Measurements from ENCODE around the gene TCF19. TPM values are rescaled to one million over a fixed set of nuclear protein-coding genes. Genes with fewer than 3 reads are reported as not detected.

The TCF19 gene
- total RNA-seq, 1 donor from 2014 or later = 8.4 TPM

GRCh38 chr6:31116661-31117385, 41.6 kb upstream of the TCF19 start:
- H3K4me3 ChIP-seq (ENCODE audit: low read length in 3 of 3) = peak overlapping the region in 2 of 3 donors; percentile 38 to 45
- peak overlapping the region in 1 of 3 donors; percentile 8 for H3K9ac ChIP-seq (ENCODE audit: low read depth in 1 of 3, low read length in 3 of 3)
- H3K27ac ChIP-seq (ENCODE audit: low read depth, low read length) = no peak overlapping the region
- H3K9me3 ChIP-seq (ENCODE audit: control insufficient read depth in 3 of 3, low read length in 3 of 3) = no peaks in the 10 kb centered on the region
- no peaks in the 10 kb centered on the region for H3K36me3 ChIP-seq (ENCODE audit: control insufficient read depth in 3 of 3, insufficient read depth in 3 of 3, low read length in 3 of 3)
- peaks cover 12 to 25% (median 12%) of the 10 kb centered on the region in 3 donors for H3K4me1 ChIP-seq (ENCODE audit: control insufficient read depth in 3 of 3, insufficient read depth in 3 of 3, low read length in 3 of 3)
- H3K27me3 ChIP-seq (ENCODE audit: control insufficient read depth in 3 of 3, insufficient read depth in 3 of 3, low read length in 3 of 3) = peaks cover 0 to 5% (median 0%) of the 10 kb centered on the region in 3 donors

- peaks cover 12 to 33% (median 23%) of the 10 kb centered on the region in 3 donors for H3K4me1 ChIP-seq (ENCODE audit: control insufficient read depth in 3 of 3, insufficient read depth in 3 of 3, low read length in 3 of 3)
Observed at GRCh38 chr6:31118178-31118577, 40.2 kb upstream of the TCF19 start.

GRCh38 chr6:31120151-31120915, 38.1 kb upstream of the TCF19 start, which contains the start of gene CDSN:
Gene CDSN (minus strand): TSS chr6:31120446. CDS start chr6:31120419, 27 bp downstream.
- Histone ChIP-seq H3K9me3 (ENCODE audit: control insufficient read depth in 3 of 3, low read length in 3 of 3) (no peaks in the 10 kb centered on the region), H3K36me3 (ENCODE audit: control insufficient read depth in 3 of 3, insufficient read depth in 3 of 3, low read length in 3 of 3) (no peaks in the 10 kb centered on the region), H3K4me3 (ENCODE audit: low read length in 3 of 3) (no peak within 1 kb of the TSS), H3K4me1 (ENCODE audit: control insufficient read depth in 3 of 3, insufficient read depth in 3 of 3, low read length in 3 of 3) (peaks cover 6 to 27% (median 17%) of the 10 kb centered on the region in 3 donors), H3K27ac (ENCODE audit: low read depth, low read length) (no peak within 1 kb of the TSS), H3K9ac (ENCODE audit: low read depth in 1 of 3, low read length in 3 of 3) (peak within 1 kb of the TSS in 1 of 3 donors; percentile 33), H3K27me3 (ENCODE audit: control insufficient read depth in 3 of 3, insufficient read depth in 3 of 3, low read length in 3 of 3) (peaks cover 0 to 2% (median 0%) of the 10 kb centered on the region in 3 donors)

More at GRCh38 chr6:31118178-31118577, 40.2 kb upstream of the TCF19 start:
- no peak overlapping the region for H3K4me3 ChIP-seq (ENCODE audit: low read length in 3 of 3)
- no peaks in the 10 kb centered on the region for H3K36me3 ChIP-seq (ENCODE audit: control insufficient read depth in 3 of 3, insufficient read depth in 3 of 3, low read length in 3 of 3)
- peaks cover 0 to 2% (median 0%) of the 10 kb centered on the region in 3 donors for H3K27me3 ChIP-seq (ENCODE audit: control insufficient read depth in 3 of 3, insufficient read depth in 3 of 3, low read length in 3 of 3)
- H3K27ac ChIP-seq (ENCODE audit: low read depth, low read length) = no peak overlapping the region
- H3K9me3 ChIP-seq (ENCODE audit: control insufficient read depth in 3 of 3, low read length in 3 of 3) = no peaks in the 10 kb centered on the region
- no peak overlapping the region for H3K9ac ChIP-seq (ENCODE audit: low read depth in 1 of 3, low read length in 3 of 3)

GRCh38 chr6:31121131-31121790, 37.1 kb upstream of the TCF19 start:
- Histone ChIP-seq H3K27ac (ENCODE audit: low read depth, low read length) (no peak overlapping the region), H3K27me3 (ENCODE audit: control insufficient read depth in 3 of 3, insufficient read depth in 3 of 3, low read length in 3 of 3) (peaks cover 0 to 2% (median 0%) of the 10 kb centered on the region in 3 donors), H3K36me3 (ENCODE audit: control insufficient read depth in 3 of 3, insufficient read depth in 3 of 3, low read length in 3 of 3) (no peaks in the 10 kb centered on the region), H3K9me3 (ENCODE audit: control insufficient read depth in 3 of 3, low read length in 3 of 3) (no peaks in the 10 kb centered on the region), H3K4me1 (ENCODE audit: control insufficient read depth in 3 of 3, insufficient read depth in 3 of 3, low read length in 3 of 3) (peaks cover 8 to 29% (median 17%) of the 10 kb centered on the region in 3 donors), H3K4me3 (ENCODE audit: low read length in 3 of 3) (no peak overlapping the region), H3K9ac (ENCODE audit: low read depth in 1 of 3, low read length in 3 of 3) (peak overlapping the region in 1 of 3 donors; percentile 33)

- H3K4me1 ChIP-seq (ENCODE audit: control insufficient read depth in 3 of 3, insufficient read depth in 3 of 3, low read length in 3 of 3) = peaks cover 3 to 25% (median 17%) of the 10 kb centered on the region in 3 donors
- peak overlapping the region in 1 of 3 donors; percentile 13 for H3K4me3 ChIP-seq (ENCODE audit: low read length in 3 of 3)
- H3K9ac ChIP-seq (ENCODE audit: low read depth in 1 of 3, low read length in 3 of 3) = peak overlapping the region in 1 of 3 donors; percentile 25
- no peaks in the 10 kb centered on the region for H3K36me3 ChIP-seq (ENCODE audit: control insufficient read depth in 3 of 3, insufficient read depth in 3 of 3, low read length in 3 of 3)
- H3K9me3 ChIP-seq (ENCODE audit: control insufficient read depth in 3 of 3, low read length in 3 of 3) = no peaks in the 10 kb centered on the region
- H3K27me3 ChIP-seq (ENCODE audit: control insufficient read depth in 3 of 3, insufficient read depth in 3 of 3, low read length in 3 of 3) = no peaks in the 10 kb centered on the region
- no peak overlapping the region for H3K27ac ChIP-seq (ENCODE audit: low read depth, low read length)
Observed at GRCh38 chr6:31122791-31123706, 35.3 kb upstream of the TCF19 start.

- Histone ChIP-seq H3K4me1 (ENCODE audit: control insufficient read depth in 3 of 3, insufficient read depth in 3 of 3, low read length in 3 of 3) (peaks cover 3 to 24% (median 17%) of the 10 kb centered on the region in 3 donors), H3K4me3 (ENCODE audit: low read length in 3 of 3) (no peak overlapping the region), H3K27me3 (ENCODE audit: control insufficient read depth in 3 of 3, insufficient read depth in 3 of 3, low read length in 3 of 3) (no peaks in the 10 kb centered on the region), H3K9ac (ENCODE audit: low read depth in 1 of 3, low read length in 3 of 3) (no peak overlapping the region), H3K36me3 (ENCODE audit: control insufficient read depth in 3 of 3, insufficient read depth in 3 of 3, low read length in 3 of 3) (no peaks in the 10 kb centered on the region), H3K9me3 (ENCODE audit: control insufficient read depth in 3 of 3, low read length in 3 of 3) (no peaks in the 10 kb centered on the region), H3K27ac (ENCODE audit: low read depth, low read length) (no peak overlapping the region)
Observed at GRCh38 chr6:31125162-31125561, 33.2 kb upstream of the TCF19 start.

- Histone ChIP-seq H3K36me3 (ENCODE audit: control insufficient read depth in 3 of 3, insufficient read depth in 3 of 3, low read length in 3 of 3) (no peaks in the 10 kb centered on the region), H3K9me3 (ENCODE audit: control insufficient read depth in 3 of 3, low read length in 3 of 3) (no peaks in the 10 kb centered on the region), H3K27me3 (ENCODE audit: control insufficient read depth in 3 of 3, insufficient read depth in 3 of 3, low read length in 3 of 3) (no peaks in the 10 kb centered on the region), H3K4me1 (ENCODE audit: control insufficient read depth in 3 of 3, insufficient read depth in 3 of 3, low read length in 3 of 3) (peaks cover 3 to 24% (median 17%) of the 10 kb centered on the region in 3 donors), H3K9ac (ENCODE audit: low read depth in 1 of 3, low read length in 3 of 3) (no peak overlapping the region), H3K4me3 (ENCODE audit: low read length in 3 of 3) (no peak overlapping the region), H3K27ac (ENCODE audit: low read depth, low read length) (no peak overlapping the region)
Observed at GRCh38 chr6:31125586-31126363, 32.6 kb upstream of the TCF19 start.

- Histone ChIP-seq H3K4me1 (ENCODE audit: control insufficient read depth in 3 of 3, insufficient read depth in 3 of 3, low read length in 3 of 3) (peaks cover 3 to 24% (median 17%) of the 10 kb centered on the region in 3 donors), H3K27ac (ENCODE audit: low read depth, low read length) (no peak overlapping the region), H3K4me3 (ENCODE audit: low read length in 3 of 3) (no peak overlapping the region)
Observed at GRCh38 chr6:31126396-31127175, 31.8 kb upstream of the TCF19 start.

More at GRCh38 chr6:31126396-31127175, 31.8 kb upstream of the TCF19 start:
- H3K9ac ChIP-seq (ENCODE audit: low read depth in 1 of 3, low read length in 3 of 3) = no peak overlapping the region
- no peaks in the 10 kb centered on the region for H3K27me3 ChIP-seq (ENCODE audit: control insufficient read depth in 3 of 3, insufficient read depth in 3 of 3, low read length in 3 of 3)
- no peaks in the 10 kb centered on the region for H3K9me3 ChIP-seq (ENCODE audit: control insufficient read depth in 3 of 3, low read length in 3 of 3)
- H3K36me3 ChIP-seq (ENCODE audit: control insufficient read depth in 3 of 3, insufficient read depth in 3 of 3, low read length in 3 of 3) = no peaks in the 10 kb centered on the region

Measured in skeletal muscle tissue (tissue), 4 donors.